Muscle layer of duodenum (tissue), 2 donors: ENCODE data around the gene SPOCD1.

ENCODE experiments used
- H3K27ac ChIP-seq: one replicate; pipeline ENCODE4 v1.7.0; 2013; ENCODE audit warnings: mild to moderate bottlenecking, low read length
- H3K27me3 ChIP-seq: one replicate; pipeline ENCODE4 v1.7.0; 2013; ENCODE audit warnings: low read depth, mild to moderate bottlenecking, control low read depth, low read length
- H3K36me3 ChIP-seq, 2 donors: one replicate each; pipeline ENCODE4 v1.7.0; 2013; ENCODE audit warnings: low read length in 2 of 2, control low read depth in 1 of 2, mild to moderate bottlenecking in 1 of 2; ENCODE audit not compliant: insufficient read depth in 2 of 2, control insufficient read depth in 1 of 2
- H3K4me1 ChIP-seq, 2 donors: one replicate each; pipeline ENCODE4 v1.7.0; 2013; ENCODE audit warnings: low read length in 2 of 2, mild to moderate bottlenecking in 2 of 2, control low read depth in 1 of 2, moderate library complexity in 1 of 2; ENCODE audit not compliant: insufficient read depth in 2 of 2, control insufficient read depth in 1 of 2
- H3K4me3 ChIP-seq, 2 donors: one replicate each; pipeline ENCODE4 v1.7.0; 2013; ENCODE audit warnings: low read length in 2 of 2, low read depth in 1 of 2, mild to moderate bottlenecking in 1 of 2
- H3K9me3 ChIP-seq, 2 donors: one replicate each; pipeline ENCODE4 v1.7.0; 2013; ENCODE audit warnings: low read length in 2 of 2, control low read depth in 1 of 2, mild to moderate bottlenecking in 1 of 2; ENCODE audit not compliant: control insufficient read depth in 1 of 2
- donor health status: healthy.

The SPOCD1 gene

GRCh38 chr1:31757989-31758388, 57.8 kb downstream of the SPOCD1 start:
- H3K9me3 ChIP-seq: no peaks in the 10 kb centered on the region

DNA sequence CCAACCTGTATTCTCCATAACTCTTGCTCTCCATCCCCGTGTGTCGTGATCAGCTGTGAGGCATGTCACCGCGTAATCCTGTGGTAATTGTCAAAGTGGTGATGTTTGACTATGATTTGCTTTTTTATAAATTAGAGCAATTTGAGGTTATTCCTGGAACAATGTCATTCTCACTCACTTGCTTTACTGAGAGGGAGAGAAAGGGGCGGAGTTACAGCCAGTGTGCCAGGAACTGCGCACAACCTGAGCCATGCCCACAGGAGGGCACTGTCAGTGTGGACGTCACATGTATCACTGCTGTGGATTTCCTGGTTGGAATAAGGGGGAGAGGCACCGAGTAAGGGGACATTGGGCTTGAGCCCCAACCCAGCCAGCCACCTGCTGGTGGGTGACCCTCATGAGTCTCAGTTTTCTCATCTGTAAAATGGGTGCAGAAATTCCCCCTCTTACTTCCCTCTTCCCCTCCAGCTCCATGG, 58.6 kb downstream of the SPOCD1 start:
- peaks cover 9 to 29% of the 10 kb centered on the region in 2 donors for H3K4me1 ChIP-seq
- no peaks in the 10 kb centered on the region for H3K9me3 ChIP-seq
- H3K27me3 ChIP-seq: peaks cover 12% of the 10 kb centered on the region
- no peaks in the 10 kb centered on the region for H3K36me3 ChIP-seq
- H3K4me3 ChIP-seq: no peak overlapping the region
- no peak overlapping the region for H3K27ac ChIP-seq

More at GRCh38 chr1:31757989-31758388, 57.8 kb downstream of the SPOCD1 start:
- peaks cover 9 to 36% of the 10 kb centered on the region in 2 donors for H3K4me1 ChIP-seq
- H3K27ac ChIP-seq: no peak overlapping the region
- H3K36me3 ChIP-seq: no peaks in the 10 kb centered on the region
- no peak overlapping the region for H3K4me3 ChIP-seq
- H3K27me3 ChIP-seq: peaks cover 18% of the 10 kb centered on the region

GRCh38 chr1:31756578-31756977, 59.2 kb downstream of the SPOCD1 start:
- Histone ChIP-seq H3K4me1 (peaks cover 9 to 23% of the 10 kb centered on the region in 2 donors), H3K36me3 (no peaks in the 10 kb centered on the region), H3K27ac (no peak overlapping the region), H3K9me3 (no peaks in the 10 kb centered on the region), H3K27me3 (peaks cover 9% of the 10 kb centered on the region), H3K4me3 (no peak overlapping the region)

GRCh38 chr1:31755850-31756492, 59.9 kb downstream of the SPOCD1 start:
- peaks cover 9 to 17% of the 10 kb centered on the region in 2 donors for H3K4me1 ChIP-seq

DNA sequence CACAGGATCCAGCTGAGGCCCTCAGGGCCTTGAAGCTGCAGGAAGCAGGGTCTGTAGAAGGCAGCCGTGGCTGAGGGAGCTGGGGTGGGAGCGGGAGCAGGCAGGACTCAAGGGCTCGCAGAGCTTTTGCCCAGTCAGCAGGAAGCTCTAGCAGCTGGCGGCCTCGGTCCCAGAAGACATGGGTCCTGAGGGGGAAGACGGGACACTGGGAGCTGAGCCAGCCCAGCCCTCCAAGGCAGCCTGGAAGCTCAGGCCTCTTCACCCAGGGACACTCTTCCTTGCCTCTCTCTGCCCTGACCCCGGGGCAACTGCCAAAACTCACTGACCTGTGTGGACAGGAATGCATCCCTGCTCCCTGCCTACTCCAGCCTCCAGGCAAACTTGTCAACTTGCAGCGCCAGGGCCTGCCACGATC, 60.6 kb downstream of the SPOCD1 start:
- Histone ChIP-seq H3K4me1 (peaks cover 9% of the 10 kb centered on the region in 2 donors), H3K36me3 (no peaks in the 10 kb centered on the region), H3K4me3 (no peak overlapping the region), H3K27me3 (peaks cover 3% of the 10 kb centered on the region), H3K9me3 (no peaks in the 10 kb centered on the region), H3K27ac (no peak overlapping the region)

More at GRCh38 chr1:31755850-31756492, 59.9 kb downstream of the SPOCD1 start:
- H3K36me3 ChIP-seq: no peaks in the 10 kb centered on the region
- H3K27me3 ChIP-seq: peaks cover 4% of the 10 kb centered on the region
- H3K9me3 ChIP-seq: no peaks in the 10 kb centered on the region
- H3K27ac ChIP-seq: no peak overlapping the region
- no peak overlapping the region for H3K4me3 ChIP-seq

DNA sequence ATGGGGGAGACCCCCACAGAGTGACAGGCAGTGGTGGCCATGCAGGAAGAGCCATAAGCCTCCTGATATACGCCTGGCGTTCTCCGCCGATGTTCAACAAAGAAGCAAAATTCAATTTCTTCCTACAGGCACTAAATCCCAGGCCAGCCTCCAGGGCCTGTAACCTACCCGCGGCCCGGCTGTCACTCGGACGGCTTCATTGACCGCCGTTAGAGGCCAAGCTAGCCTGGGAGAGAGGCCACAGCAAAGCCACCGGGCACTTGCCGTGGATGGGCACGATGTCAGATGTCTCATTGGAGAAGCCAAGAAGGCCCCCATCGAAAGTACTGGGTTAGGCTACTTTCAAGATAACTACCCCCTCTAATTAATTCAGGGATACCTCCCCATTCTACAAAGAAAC, 61.4 kb downstream of the SPOCD1 start:
- no peaks in the 10 kb centered on the region for H3K36me3 ChIP-seq
- peaks cover 9% of the 10 kb centered on the region in 2 donors for H3K4me1 ChIP-seq
- no peak overlapping the region for H3K4me3 ChIP-seq
- no peaks in the 10 kb centered on the region for H3K27me3 ChIP-seq
- H3K9me3 ChIP-seq: no peaks in the 10 kb centered on the region
- no peak overlapping the region for H3K27ac ChIP-seq

DNA sequence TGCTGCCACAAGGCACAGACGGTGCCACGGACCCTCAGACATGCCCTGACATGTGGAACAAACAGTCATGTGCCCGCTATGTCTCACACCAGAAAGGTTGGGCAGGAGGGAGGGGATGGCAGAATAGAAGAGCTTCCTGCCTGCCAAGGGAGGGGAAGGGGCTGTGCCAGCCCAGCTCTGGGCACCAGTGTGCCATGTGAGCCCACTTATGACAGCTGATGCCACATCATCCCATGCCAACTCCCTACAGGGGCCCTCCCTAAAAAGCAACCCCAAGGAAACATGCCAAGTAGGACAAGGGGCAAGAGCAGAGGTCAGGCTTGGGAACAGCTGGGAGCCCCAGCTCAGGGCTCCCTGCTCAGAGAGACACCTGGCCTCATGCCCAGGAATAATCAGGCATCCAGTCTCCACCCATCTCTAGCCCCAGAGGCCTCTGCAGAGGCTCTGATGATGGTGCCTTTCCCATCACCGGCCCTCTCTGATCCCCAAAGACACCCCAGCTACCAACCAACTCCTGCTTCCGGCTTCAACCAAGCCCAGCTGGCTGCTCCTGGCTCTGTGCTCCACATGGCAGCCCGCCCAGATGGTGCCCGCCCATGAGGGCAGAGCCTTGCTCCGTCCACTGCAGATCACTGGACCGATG, 62.0 kb downstream of the SPOCD1 start:
- no peaks in the 10 kb centered on the region for H3K9me3 ChIP-seq
- H3K27me3 ChIP-seq: no peaks in the 10 kb centered on the region
- no peaks in the 10 kb centered on the region for H3K36me3 ChIP-seq
- H3K4me1 ChIP-seq: peaks cover 9% of the 10 kb centered on the region in 2 donors
- no peak overlapping the region for H3K27ac ChIP-seq
- no peak overlapping the region for H3K4me3 ChIP-seq

DNA sequence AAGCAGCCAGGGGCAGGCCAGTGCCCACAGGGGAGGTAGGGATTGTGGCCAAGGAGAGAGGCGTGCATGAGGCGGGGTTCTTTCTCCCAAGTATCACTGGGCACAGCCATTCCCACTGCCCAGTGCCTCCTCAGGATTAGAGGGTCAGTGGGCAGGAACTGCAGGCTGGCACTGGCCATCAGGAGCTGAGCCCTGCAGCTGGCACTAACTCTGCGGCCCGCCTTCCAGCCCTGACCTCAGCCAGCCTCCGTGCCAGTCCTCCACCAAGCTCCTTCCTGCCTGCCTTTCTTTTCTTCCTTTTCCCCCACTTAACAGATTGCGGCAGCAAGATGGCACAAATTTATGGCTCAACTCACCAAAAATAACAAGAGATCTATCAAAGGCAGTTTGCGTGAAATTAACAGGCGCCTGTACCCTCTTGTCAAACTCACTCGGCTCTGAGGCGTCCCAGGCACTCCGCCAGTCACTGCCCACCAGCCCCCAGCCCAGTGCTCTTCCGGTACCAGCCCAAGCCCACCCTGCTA, 62.8 kb downstream of the SPOCD1 start:
- no peak overlapping the region for H3K4me3 ChIP-seq
- H3K4me1 ChIP-seq: peaks cover 9% of the 10 kb centered on the region in 2 donors
- H3K36me3 ChIP-seq: no peaks in the 10 kb centered on the region

DNA sequence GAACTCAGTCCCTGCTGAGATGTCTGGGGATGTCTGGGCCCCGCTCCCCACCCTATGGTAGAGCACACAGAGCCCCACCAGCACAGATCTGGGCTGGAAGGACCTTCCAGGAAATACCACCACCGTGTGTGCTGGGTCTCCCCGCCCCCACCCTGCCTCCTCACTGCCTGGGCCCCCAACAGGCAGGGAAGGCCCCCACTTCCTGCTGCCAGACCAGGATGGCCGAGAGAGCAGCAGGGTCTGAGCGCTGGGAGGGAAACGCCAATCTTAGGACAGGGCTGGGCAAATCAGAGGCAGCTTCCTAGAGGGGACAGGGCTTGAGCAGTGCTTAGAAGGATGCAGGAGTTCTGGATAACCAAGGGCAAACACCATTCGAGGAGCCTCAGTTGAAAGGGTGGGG, 63.6 kb downstream of the SPOCD1 start:
- Histone ChIP-seq H3K27ac (no peak overlapping the region), H3K36me3 (no peaks in the 10 kb centered on the region), H3K4me3 (no peak overlapping the region), H3K9me3 (no peaks in the 10 kb centered on the region), H3K4me1 (peaks cover 9% of the 10 kb centered on the region in 2 donors), H3K27me3 (no peaks in the 10 kb centered on the region)

More for the DNA sequence above, 62.8 kb downstream of the SPOCD1 start:
- no peak overlapping the region for H3K27ac ChIP-seq
- no peaks in the 10 kb centered on the region for H3K9me3 ChIP-seq
- H3K27me3 ChIP-seq: no peaks in the 10 kb centered on the region

GRCh38 chr1:31751822-31752241, 64.0 kb downstream of the SPOCD1 start:
- no peak overlapping the region for H3K4me3 ChIP-seq
- no peaks in the 10 kb centered on the region for H3K9me3 ChIP-seq
- H3K27ac ChIP-seq: no peak overlapping the region
- peaks cover 9% of the 10 kb centered on the region in 2 donors for H3K4me1 ChIP-seq
- H3K36me3 ChIP-seq: no peaks in the 10 kb centered on the region
- no peaks in the 10 kb centered on the region for H3K27me3 ChIP-seq

GRCh38 chr1:31750858-31751510, 64.8 kb downstream of the SPOCD1 start:
- no peak overlapping the region for H3K4me3 ChIP-seq
- H3K4me1 ChIP-seq: peaks cover 9% of the 10 kb centered on the region in 2 donors
- H3K27ac ChIP-seq: no peak overlapping the region
- H3K9me3 ChIP-seq: no peaks in the 10 kb centered on the region
- H3K36me3 ChIP-seq: no peaks in the 10 kb centered on the region
- H3K27me3 ChIP-seq: no peaks in the 10 kb centered on the region
